Measurements from ENCODE around the gene MAF. TPM values are rescaled to one million over a fixed set of nuclear protein-coding genes. Genes with fewer than 3 reads are reported as not detected.

Gene MAF
- total and polyA plus RNA-seq, 2 of the 13 experiments (the other 11 are each of a cell fraction or from before 2014, with no cell fraction given): 0.07 to 0.31 TPM

DNA sequence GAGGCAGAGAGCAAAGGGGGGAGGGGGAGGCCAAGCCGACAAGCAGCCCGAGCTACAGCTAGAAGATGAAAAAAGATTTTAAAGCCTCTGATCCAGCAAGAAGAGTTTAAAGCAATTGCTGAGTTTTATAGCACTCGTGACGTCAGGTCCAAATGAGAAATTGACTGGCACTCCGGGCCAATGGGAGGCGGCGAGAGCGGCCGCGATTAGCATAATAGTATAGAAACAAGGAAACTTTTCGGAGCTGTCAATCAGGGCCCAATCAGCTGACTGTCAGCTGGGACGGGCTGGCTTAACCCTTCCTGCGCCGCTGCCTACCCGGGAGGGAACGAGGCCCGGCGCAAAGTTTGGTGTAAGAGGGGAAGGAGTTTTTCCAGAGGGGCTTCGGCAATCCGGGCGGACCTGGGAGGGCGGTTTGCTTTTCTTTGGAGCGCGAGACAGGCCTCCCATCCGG lies at the start of gene MAF (continued):
- TF ChIP-seq SAFB2 (CRISPR knock-in tag; IDR thresholded peaks at IDR 0.05; ENCODE audit: borderline replicate concordance, low read depth): no peak
- no peak for TF ChIP-seq SKI (IDR thresholded peaks at IDR 0.05; ENCODE audit: partially characterized antibody)
- TF ChIP-seq RAD51 (IDR thresholded peaks at IDR 0.05; ENCODE audit: borderline replicate concordance): no peak
- peak; percentile 66; the same call in 1 of the 2 replicates for TF ChIP-seq MEIS2 (CRISPR knock-in tag; IDR thresholded peaks at IDR 0.05)

DNA sequence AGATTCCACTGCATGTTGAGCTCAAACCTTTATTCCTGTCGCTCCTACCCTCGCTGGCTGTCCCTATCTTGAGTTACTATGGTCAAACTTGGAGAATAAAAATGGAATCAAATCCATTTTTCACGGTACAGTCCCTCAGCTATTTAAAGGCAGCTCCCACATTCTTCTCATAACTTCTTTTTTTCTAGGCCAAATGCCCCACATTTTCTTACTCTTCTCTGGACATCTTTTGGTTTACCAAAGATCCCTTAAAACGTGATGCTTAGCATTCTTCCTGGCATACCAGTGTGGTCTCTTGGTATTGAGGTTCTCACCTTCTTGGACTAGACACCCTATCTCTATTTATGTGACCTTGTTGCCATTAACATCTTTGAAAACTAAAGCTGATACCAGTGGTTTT lies 48.3 kb upstream of the MAF start:
- intact Hi-C loops (cut with micrococcal nuclease; ENCODE audit: unreplicated experiment): no loop called here
- H3K4me3 ChIP-seq (replicated peaks in 1 of 3; ENCODE audit: insufficient read depth in 1 of 3, low read depth in 2 of 3, low read length in 3 of 3): no peak overlapping the region
- no peak overlapping the region for H3K27ac ChIP-seq (ENCODE audit: extremely low read length, insufficient read depth, low read length)
- H3K4me1 ChIP-seq (ENCODE audit: insufficient read depth, low read length): no peaks in the 10 kb centered on the region
- FAIRE-seq (no peak), ATAC-seq (no peak), DNase-seq (ENCODE audit: low spot score) (no peak)
- ChIA-PET CTCF (ENCODE audit: low intra/inter-chr PET ratio, low total read pairs) (no interaction called here), POLR2A (no interaction called here)
- no peaks in the 10 kb centered on the region for H3K9me3 ChIP-seq (ENCODE audit: low read length)
- WGBS (ENCODE audit: low lambda C conversion rate): 8% methylated on average over 4 of the region's 4 CpGs
- no TSS peak for BruUV-seq (replicated peaks)
- no peak overlapping the region for H3K4me2 ChIP-seq (ENCODE audit: low read depth, low read length)
- no peaks in the 10 kb centered on the region; a peak in 1 of 5 replicates for H3K27me3 ChIP-seq (ENCODE audit: control insufficient read depth in 1 of 2, insufficient read depth in 2 of 2, low read length in 2 of 2)
- in situ Hi-C loops (cut with HindIII; ENCODE audit: extremely low pct_ligation_motif_present, low pct_unique_long_range_greater_than_20kb): no loop called here
- H3K9ac ChIP-seq (ENCODE audit: insufficient read depth, low read depth, low read length): no peak overlapping the region
- no peaks in the 10 kb centered on the region for H3K36me3 ChIP-seq (replicated peaks in 1 of 2; ENCODE audit: control insufficient read depth in 1 of 2, insufficient read depth in 2 of 2, low read length in 2 of 2)
- no peaks in the 10 kb centered on the region for H4K20me1 ChIP-seq (ENCODE audit: insufficient read depth, low read length)
- no peaks in the 10 kb centered on the region for H3K79me2 ChIP-seq (ENCODE audit: insufficient read depth, low read length)
- H2AFZ ChIP-seq (ENCODE audit: low read length): no peak overlapping the region
- TF ChIP-seq NFRKB (IDR thresholded peaks at IDR 0.05): no peak
- no peak for TF ChIP-seq MIER2 (CRISPR knock-in tag; IDR thresholded peaks at IDR 0.05)
- TF ChIP-seq ZNF878 (CRISPR knock-in tag; IDR thresholded peaks at IDR 0.05): no peak
- no peak for TF ChIP-seq NCOA1 (CRISPR knock-in tag; IDR thresholded peaks at IDR 0.05)

DNA sequence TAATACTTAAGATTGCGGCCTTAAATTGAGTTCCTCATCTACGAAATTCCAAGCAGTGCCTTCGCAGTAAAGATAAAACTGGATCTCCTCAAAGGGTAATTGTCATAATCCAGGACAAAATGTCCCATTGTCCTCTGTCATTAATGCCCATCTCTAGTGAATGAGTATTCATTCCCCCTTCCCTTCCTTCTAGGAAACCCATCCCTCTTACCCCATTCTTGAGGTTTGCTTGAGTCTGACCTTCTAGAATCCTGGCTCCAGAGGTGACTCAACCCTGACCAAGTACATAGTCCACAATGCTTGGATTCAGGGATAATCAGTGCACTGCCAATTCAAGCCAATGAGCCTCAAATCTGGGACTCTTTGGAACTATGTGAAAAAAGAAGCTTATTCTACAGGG lies 47.0 kb upstream of the MAF start:
- H3K79me2 ChIP-seq (ENCODE audit: insufficient read depth, low read length): no peaks in the 10 kb centered on the region
- no peaks in the 10 kb centered on the region for H3K9me3 ChIP-seq (ENCODE audit: low read length)
- POLR2A ChIA-PET: no interaction called here
- 24% methylated on average over 3 of the region's 3 CpGs for WGBS (ENCODE audit: low lambda C conversion rate)
- no peak overlapping the region for H3K4me3 ChIP-seq (replicated peaks in 1 of 3; ENCODE audit: insufficient read depth in 1 of 3, low read depth in 2 of 3, low read length in 3 of 3)
- TF ChIP-seq ZNF232 (CRISPR knock-in tag; IDR thresholded peaks at IDR 0.05; ENCODE audit: borderline replicate concordance) (no peak), EZH2 (conservative IDR thresholded peaks at IDR 0.05; ENCODE audit: low read depth, low read length) (no peak), HNRNPK (IDR thresholded peaks at IDR 0.05; ENCODE audit: low read depth, low read length, poor library complexity, severe bottlenecking) (no peak), RFXAP (CRISPR knock-in tag; IDR thresholded peaks at IDR 0.05; ENCODE audit: borderline replicate concordance) (no peak), ZBTB20 (CRISPR knock-in tag; IDR thresholded peaks at IDR 0.05; ENCODE audit: borderline replicate concordance, low read depth) (no peak), SMAD3 (CRISPR knock-in tag; IDR thresholded peaks at IDR 0.05) (no peak), NFE2 (CRISPR knock-in tag; IDR thresholded peaks at IDR 0.05) (no peak), PAF1 (CRISPR knock-in tag; IDR thresholded peaks at IDR 0.05) (no peak), TCF7 (IDR thresholded peaks at IDR 0.05; ENCODE audit: low read depth) (no peak)
- TF ChIP-seq, protein P1, sequence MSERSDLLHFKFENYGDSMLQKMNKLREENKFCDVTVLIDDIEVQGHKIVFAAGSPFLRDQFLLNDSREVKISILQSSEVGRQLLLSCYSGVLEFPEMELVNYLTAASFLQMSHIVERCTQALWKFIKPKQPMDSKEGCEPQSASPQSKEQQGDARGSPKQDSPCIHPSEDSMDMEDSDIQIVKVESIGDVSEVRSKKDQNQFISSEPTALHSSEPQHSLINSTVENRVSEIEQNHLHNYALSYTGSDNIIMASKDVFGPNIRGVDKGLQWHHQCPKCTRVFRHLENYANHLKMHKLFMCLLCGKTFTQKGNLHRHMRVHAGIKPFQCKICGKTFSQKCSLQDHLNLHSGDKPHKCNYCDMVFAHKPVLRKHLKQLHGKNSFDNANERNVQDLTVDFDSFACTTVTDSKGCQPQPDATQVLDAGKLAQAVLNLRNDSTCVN (CRISPR knock-in tag; IDR thresholded peaks at IDR 0.05; ENCODE audit: borderline replicate concordance): no peak
- FAIRE-seq (no peak), ATAC-seq (no peak), DNase-seq (ENCODE audit: low spot score) (no peak)
- in situ Hi-C loops (cut with HindIII; ENCODE audit: extremely low pct_ligation_motif_present, low pct_unique_long_range_greater_than_20kb) (no loop called here), intact Hi-C loops (cut with micrococcal nuclease; ENCODE audit: unreplicated experiment) (no loop called here)
- no peaks in the 10 kb centered on the region for H3K4me1 ChIP-seq (ENCODE audit: insufficient read depth, low read length)
- no peak overlapping the region for H2AFZ ChIP-seq (ENCODE audit: low read length)
- H3K27ac ChIP-seq (ENCODE audit: extremely low read length, insufficient read depth, low read length): no peak overlapping the region
- no peak overlapping the region for H3K9ac ChIP-seq (ENCODE audit: insufficient read depth, low read depth, low read length)
- H3K4me2 ChIP-seq (ENCODE audit: low read depth, low read length): no peak overlapping the region
- no TSS peak for BruUV-seq (replicated peaks)
- no peaks in the 10 kb centered on the region for H4K20me1 ChIP-seq (ENCODE audit: insufficient read depth, low read length)
- CTCF ChIA-PET (ENCODE audit: low intra/inter-chr PET ratio, low total read pairs): no interaction called here
- H3K27me3 ChIP-seq (ENCODE audit: control insufficient read depth in 1 of 2, insufficient read depth in 2 of 2, low read length in 2 of 2): no peaks in the 10 kb centered on the region; a peak in 1 of 5 replicates
- H3K36me3 ChIP-seq (replicated peaks in 1 of 2; ENCODE audit: control insufficient read depth in 1 of 2, insufficient read depth in 2 of 2, low read length in 2 of 2): no peaks in the 10 kb centered on the region
